ENCODE data around the gene ENO1. TPM values are rescaled to one million over a fixed set of nuclear protein-coding genes. Genes with fewer than 3 reads are reported as not detected.

The ENO1 gene
- total RNA-seq, 1 donor from 2014 or later = 2,577 TPM

DNA sequence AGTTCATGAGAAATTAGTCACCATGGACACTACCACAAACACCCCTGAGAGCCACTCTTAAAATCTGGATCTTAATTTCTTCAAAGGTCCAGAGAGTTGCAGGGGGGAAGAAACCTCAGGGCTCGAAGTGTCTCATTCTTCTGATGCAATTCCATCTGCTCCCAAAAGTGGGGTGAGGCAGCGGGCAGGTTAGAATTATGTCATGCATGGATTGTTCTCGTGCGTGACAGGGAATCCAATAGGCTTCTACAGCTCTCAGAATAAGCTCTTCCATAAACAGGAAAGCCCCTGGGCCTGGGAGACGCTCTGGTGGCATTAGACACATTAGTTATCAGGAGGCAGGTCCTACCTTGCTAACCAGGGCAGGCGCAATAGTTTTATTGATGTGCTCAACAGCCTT lies 8.4 kb downstream of the ENO1 start:
- TF ChIP-seq, protein P1, sequence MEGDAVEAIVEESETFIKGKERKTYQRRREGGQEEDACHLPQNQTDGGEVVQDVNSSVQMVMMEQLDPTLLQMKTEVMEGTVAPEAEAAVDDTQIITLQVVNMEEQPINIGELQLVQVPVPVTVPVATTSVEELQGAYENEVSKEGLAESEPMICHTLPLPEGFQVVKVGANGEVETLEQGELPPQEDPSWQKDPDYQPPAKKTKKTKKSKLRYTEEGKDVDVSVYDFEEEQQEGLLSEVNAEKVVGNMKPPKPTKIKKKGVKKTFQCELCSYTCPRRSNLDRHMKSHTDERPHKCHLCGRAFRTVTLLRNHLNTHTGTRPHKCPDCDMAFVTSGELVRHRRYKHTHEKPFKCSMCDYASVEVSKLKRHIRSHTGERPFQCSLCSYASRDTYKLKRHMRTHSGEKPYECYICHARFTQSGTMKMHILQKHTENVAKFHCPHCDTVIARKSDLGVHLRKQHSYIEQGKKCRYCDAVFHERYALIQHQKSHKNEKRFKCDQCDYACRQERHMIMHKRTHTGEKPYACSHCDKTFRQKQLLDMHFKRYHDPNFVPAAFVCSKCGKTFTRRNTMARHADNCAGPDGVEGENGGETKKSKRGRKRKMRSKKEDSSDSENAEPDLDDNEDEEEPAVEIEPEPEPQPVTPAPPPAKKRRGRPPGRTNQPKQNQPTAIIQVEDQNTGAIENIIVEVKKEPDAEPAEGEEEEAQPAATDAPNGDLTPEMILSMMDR (conservative IDR thresholded peaks at IDR 0.05; ENCODE audit: low read depth, low read length) = no peak
- no peak overlapping the region for H3K4me3 ChIP-seq (ENCODE audit: low read depth, low read length)
- DNase-seq (ENCODE audit: low read depth) = no peak

DNA sequence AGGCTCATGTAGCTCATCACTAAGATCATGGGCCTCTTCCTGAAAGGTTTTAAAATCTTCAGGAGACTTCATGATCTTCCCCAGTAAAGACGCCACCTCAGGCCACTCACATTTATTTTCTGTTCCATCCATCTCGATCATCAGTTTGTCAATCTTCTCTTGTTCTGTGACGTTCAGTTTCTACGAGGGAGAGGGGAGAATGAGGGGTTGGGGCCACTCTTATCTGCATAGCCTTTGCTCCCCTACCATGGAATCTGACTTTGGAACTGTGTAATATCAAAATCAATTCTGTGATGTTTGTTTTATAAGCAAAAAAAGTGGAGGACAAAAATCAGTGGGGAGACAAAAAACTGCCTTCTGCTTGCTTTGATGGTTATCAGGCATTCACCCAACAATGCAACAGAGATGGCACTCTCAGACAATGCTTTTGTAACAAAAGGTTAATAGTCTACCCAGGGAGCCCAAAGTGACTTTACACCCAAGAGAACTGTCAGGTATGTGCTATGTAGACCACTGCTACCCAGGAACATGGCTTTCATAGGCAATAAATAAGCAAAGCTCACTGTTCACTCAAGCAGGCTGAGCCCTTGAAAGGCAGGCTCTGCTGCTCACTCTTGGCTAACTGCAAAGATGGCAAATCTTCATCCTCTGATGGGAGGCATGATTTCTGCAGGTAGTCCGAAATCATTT lies 10.5 kb downstream of the ENO1 start:
- TF ChIP-seq, protein P1 (conservative IDR thresholded peaks at IDR 0.05; ENCODE audit: low read depth, low read length) = no peak
- no peak for DNase-seq (ENCODE audit: low read depth)
- no peak overlapping the region for H3K4me3 ChIP-seq (ENCODE audit: low read depth, low read length)

DNA sequence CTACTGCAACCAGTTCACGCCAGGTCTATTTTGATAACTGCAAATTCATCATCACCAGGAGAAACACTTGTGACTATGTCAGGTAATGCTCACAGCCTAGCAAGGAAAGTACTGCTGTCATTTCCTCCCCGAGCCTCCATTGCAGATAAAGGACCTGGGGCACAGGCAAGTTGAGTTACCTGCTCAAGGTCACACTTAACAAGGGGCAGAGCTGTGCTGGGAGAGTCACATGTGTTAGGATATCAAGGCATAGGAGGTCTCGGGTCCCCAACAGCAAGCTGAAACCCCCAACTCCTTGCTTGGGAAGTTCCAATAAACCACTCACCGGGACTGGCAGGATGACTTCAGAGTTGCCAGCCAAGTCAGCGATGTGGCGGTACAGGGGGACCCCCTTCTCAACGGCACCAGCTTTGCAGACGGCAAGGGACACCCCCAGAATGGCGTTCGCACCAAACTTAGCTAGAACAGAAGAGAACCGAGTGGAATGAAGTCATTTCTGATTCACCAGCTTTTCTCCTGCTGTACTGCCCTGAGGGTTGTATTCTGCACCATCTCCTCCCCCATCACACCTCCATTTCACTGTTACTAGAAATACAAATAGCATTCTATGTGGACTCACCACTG lies 11.6 kb downstream of the ENO1 start:
- DNase-seq (ENCODE audit: low read depth) = no peak
- TF ChIP-seq, protein P1 (conservative IDR thresholded peaks at IDR 0.05; ENCODE audit: low read depth, low read length) = no peak
- H3K4me3 ChIP-seq (ENCODE audit: low read depth, low read length) = no peak overlapping the region

DNA sequence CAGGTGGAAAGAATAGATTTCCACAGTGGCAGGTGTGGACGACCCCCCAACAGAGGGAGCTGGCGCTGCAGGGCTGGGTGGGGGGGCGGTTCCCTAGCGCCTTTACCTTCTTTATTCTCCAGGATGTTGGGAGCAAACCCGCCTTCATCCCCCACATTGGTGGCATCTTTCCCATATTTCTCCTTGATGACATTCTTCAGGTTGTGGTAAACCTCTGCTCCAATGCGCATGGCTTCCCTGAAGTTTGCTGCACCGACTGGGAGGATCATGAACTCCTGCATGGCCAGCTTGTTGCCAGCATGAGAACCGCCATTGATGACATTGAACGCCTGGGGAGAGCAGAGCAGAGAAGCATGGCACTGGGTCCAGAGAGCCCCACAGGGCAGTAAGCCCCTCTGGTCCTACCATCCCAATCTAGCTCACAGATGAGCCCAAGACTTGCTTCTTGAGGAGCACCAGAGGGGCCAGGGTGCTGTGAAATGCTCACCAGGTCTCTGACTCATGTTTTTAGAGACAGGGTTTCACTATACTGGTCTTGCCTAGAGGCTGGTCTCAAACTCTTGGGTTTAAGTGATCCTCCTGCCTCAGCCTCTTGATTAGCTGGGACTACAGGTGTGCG lies 12.2 kb downstream of the ENO1 start:
- TF ChIP-seq, protein P1 (conservative IDR thresholded peaks at IDR 0.05; ENCODE audit: low read depth, low read length) = no peak
- H3K4me3 ChIP-seq (ENCODE audit: low read depth, low read length) = no peak overlapping the region

DNA sequence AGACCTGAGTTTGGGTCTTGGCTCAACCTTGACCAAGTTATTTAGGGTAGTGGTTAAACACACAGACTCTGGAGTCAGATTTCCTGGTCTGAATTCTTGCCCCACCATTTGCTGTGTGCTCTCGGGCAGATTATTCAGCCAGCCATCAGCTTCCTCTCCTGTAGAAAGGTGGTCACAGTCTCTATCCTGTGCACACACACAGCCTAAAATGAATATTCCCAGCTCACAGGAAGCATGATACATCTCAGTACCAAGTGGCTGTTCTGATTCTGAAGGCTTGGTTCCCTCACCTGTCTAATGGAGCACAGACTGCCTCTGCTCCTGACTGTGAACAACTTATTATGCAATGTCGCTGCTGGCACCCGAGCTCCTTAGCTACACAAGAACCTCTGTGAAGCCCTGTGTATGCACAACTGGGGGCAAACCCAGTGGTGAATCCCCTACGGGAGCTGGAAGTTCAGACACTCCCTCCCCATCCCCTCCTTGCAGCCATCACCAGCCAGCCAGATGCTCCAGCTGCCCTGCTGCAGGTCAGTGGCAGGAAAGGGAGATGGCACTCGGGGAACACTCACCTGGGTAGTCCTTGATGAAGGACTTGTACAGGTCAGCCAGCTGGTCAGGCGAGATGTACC lies 13.7 kb downstream of the ENO1 start:
- no peak for DNase-seq (ENCODE audit: low read depth)
- no peak overlapping the region for H3K4me3 ChIP-seq (ENCODE audit: low read depth, low read length)
- TF ChIP-seq, protein P1 (conservative IDR thresholded peaks at IDR 0.05; ENCODE audit: low read depth, low read length) = no peak

More for the DNA sequence above, 12.2 kb downstream of the ENO1 start:
- no peak for DNase-seq (ENCODE audit: low read depth)

DNA sequence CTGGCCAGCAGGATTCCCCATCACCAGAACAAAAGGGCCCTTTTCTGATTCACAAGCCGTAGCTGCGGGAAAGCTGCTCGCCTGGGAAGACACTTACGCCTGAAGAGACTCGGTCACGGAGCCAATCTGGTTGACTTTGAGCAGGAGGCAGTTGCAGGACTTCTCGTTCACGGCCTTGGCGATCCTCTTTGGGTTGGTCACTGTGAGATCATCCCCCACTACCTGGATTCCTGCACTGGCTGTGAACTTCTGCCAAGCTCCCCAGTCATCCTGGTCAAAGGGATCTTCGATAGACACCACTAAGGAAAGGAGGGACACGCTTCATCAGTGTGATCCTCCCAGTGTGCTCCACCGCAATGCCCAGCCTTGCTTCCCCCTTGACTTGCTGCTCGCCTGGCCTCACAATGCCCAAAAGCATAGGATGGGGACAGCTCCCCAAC lies 14.7 kb downstream of the ENO1 start:
- no peak for DNase-seq (ENCODE audit: low read depth)

More for the DNA sequence above, 14.7 kb downstream of the ENO1 start:
- TF ChIP-seq, protein P1 (conservative IDR thresholded peaks at IDR 0.05; ENCODE audit: low read depth, low read length) = no peak
- no peak overlapping the region for H3K4me3 ChIP-seq (ENCODE audit: low read depth, low read length)
